ENCODE measurements around the gene NDUFB10.

DNA sequence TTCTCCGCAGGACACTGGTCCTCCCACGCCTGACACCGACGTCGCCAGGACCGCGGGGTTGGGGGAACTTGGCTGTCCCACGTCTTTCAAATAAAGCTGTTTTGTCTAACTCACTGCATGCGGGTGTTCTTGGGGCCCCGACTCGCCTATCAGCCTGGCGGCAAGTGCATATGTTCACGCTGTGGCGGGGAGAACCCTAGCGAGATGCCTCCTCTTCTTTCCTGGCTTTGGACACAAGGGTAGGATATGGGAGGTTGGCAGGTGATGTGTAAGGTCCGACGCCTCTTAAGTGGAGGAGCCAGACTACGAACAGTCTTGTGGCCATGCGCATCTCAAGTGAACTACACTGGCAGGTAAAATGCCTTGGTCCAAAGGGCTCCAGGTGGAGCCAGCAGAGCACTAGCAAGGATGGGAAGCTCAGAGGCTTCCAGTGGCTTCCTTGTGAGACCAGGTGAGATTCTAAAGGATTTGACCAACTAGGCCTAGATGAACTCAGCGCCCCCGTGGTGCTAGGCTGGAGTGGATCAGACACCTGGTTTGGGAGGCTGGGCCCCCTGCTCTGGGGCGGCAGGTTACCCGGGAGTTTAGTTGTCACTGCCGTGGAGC, 6.2 kb downstream of the NDUFB10 start:
- TF ChIP-seq, protein P1, sequence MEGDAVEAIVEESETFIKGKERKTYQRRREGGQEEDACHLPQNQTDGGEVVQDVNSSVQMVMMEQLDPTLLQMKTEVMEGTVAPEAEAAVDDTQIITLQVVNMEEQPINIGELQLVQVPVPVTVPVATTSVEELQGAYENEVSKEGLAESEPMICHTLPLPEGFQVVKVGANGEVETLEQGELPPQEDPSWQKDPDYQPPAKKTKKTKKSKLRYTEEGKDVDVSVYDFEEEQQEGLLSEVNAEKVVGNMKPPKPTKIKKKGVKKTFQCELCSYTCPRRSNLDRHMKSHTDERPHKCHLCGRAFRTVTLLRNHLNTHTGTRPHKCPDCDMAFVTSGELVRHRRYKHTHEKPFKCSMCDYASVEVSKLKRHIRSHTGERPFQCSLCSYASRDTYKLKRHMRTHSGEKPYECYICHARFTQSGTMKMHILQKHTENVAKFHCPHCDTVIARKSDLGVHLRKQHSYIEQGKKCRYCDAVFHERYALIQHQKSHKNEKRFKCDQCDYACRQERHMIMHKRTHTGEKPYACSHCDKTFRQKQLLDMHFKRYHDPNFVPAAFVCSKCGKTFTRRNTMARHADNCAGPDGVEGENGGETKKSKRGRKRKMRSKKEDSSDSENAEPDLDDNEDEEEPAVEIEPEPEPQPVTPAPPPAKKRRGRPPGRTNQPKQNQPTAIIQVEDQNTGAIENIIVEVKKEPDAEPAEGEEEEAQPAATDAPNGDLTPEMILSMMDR (IDR thresholded peaks at IDR 0.05; ENCODE audit: insufficient read depth, low read depth, low read length), result no peak
- no peak for TF ChIP-seq EZH2 (IDR thresholded peaks at IDR 0.05; ENCODE audit: insufficient read depth, low read length)
